22Rv1 (cell line): ENCODE results near the gene CERS5.

Experiments used
- ZFX ChIP-seq: fragments of 450-650 bp; IDR thresholded peaks from 2 replicates; pipeline ENCODE4 v1.6.1; 2017; ENCODE audit warnings: antibody characterized with exemption, borderline replicate concordance
- TF ChIP-seq, protein P1 (sequence below): fragments of 450-650 bp; IDR thresholded peaks from 2 replicates; pipeline ENCODE4 v1.5.1; 2017; ENCODE audit warnings: mild to moderate bottlenecking

DNA sequence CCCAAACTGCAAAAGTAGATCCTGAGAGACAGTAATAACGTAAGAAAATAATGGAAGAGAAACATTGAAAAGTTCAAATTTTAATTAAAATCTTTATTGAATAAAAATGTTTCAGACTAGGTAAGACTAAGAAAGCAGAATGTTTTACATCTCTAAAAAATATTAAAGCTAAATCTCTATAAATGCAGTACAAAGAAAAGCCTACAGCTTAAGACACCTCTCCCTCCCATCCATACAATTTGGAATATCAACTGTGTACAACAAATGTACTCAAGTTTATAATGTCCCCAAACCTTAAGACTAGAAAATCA is 8.5 kb upstream of the CERS5 start:
- TF ChIP-seq, protein P1, sequence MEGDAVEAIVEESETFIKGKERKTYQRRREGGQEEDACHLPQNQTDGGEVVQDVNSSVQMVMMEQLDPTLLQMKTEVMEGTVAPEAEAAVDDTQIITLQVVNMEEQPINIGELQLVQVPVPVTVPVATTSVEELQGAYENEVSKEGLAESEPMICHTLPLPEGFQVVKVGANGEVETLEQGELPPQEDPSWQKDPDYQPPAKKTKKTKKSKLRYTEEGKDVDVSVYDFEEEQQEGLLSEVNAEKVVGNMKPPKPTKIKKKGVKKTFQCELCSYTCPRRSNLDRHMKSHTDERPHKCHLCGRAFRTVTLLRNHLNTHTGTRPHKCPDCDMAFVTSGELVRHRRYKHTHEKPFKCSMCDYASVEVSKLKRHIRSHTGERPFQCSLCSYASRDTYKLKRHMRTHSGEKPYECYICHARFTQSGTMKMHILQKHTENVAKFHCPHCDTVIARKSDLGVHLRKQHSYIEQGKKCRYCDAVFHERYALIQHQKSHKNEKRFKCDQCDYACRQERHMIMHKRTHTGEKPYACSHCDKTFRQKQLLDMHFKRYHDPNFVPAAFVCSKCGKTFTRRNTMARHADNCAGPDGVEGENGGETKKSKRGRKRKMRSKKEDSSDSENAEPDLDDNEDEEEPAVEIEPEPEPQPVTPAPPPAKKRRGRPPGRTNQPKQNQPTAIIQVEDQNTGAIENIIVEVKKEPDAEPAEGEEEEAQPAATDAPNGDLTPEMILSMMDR: peak; percentile 48
- no peak for TF ChIP-seq ZFX
